HS-5 (cell line): ENCODE data around the gene TVP23A.
"Not testable (repeated sequence)": the region's sequence is repeated elsewhere in the genome, so short reads cannot be mapped to it uniquely, and the experiment has no call there.

Experiments used
- DNase-seq: peaks from one replicate; pipeline ENCODE4 v3.0.0-alpha.2; 2012; ENCODE audit warnings: low read depth

Gene TVP23A

GRCh38 chr16:10745841-10746240, 72.8 kb downstream of the TVP23A start:
- DNase-seq, result no peak

GRCh38 chr16:10744370-10745030, 74.1 kb downstream of the TVP23A start:
- DNase-seq, result no peak

- DNase-seq, result peak; percentile 92
These were observed 74.8 kb downstream of the TVP23A start, which contains the start of gene NUBP1 for GRCh38 chr16:10743610-10744369. TSS of gene NUBP1 (plus strand) at chr16:10743842. CDS start at chr16:10743864, 22 bp downstream.

GRCh38 chr16:10743227-10743609, 75.4 kb downstream of the TVP23A start:
- no peak for DNase-seq

- no peak for DNase-seq
These were observed 76.8 kb downstream of the TVP23A start for GRCh38 chr16:10741844-10742243.

DNA sequence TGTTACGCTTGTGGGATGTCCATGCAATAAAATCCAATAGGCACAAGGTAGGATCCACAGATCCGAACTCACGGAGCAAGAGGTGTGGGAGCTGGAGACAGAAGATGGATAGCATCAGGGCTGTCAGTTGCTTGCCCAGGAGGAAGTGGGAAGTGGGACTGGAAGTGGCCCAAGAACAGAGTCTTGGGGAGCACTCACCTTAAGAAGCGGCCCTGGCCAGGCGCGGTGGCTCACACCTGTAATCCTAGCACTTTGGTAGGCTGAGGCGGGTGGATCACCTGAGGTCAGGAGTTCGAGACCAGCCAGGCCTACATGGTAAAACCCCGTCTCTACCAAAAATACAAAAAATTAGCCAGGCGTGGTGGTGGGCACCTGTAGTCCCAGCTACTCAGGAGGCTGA, 77.3 kb downstream of the TVP23A start:
- not testable (repeated sequence) for DNase-seq

- no peak for DNase-seq
These were observed 77.8 kb downstream of the TVP23A start for GRCh38 chr16:10740845-10741208.

GRCh38 chr16:10740000-10740844, 78.4 kb downstream of the TVP23A start:
- no peak for DNase-seq

GRCh38 chr16:10738231-10739077, 80.1 kb downstream of the TVP23A start:
- peak; percentile 68 for DNase-seq

DNA sequence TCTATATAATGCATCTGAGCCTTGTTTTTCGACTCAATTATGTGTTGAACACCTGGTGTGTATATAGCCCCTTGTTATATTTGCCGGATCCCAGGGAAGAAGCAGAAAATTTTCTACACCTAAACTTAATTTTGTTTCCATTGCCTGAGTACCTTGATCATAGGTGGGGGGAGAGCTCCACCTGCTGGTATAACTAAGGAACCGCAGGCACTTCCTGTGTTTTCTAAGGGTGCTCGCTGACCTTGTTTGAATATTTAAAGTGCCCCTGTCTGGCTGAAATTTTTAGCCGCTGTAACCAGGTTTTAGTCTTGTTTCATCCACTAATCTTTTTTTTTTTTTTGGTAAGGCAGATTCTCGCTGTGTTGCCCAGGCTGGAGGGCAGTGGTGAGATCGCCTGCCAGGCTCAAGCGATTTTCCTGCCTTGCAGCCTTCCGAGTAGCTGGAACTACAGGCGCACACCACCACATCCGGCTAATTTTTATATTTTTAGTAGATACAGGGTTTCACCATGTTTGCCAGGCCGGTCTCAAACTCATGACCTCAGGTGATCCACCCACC, 81.4 kb downstream of the TVP23A start:
- peak; percentile 30 for DNase-seq

DNA sequence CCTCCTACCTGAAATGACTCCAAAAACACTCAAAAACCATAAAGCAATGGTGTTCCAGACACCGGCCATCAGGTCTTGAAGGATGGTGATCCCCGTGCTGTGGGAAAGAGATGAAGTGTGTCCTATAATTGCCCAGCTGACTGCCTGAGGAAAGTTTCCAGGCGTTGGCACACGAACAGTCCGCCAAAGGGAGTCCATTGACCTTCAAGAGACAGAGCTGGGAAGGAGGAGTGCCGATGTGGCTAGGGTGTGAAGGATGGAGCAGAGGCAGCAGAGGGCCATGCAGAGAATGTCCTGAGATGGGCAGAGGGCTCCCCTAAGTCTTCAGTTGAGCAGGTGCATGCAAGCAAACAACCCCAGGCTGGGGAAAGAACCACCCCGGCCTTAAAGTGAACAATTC, 86.8 kb downstream of the TVP23A start:
- no peak for DNase-seq

GRCh38 chr16:10729104-10730048, 89.2 kb downstream of the TVP23A start:
- no peak for DNase-seq

DNA sequence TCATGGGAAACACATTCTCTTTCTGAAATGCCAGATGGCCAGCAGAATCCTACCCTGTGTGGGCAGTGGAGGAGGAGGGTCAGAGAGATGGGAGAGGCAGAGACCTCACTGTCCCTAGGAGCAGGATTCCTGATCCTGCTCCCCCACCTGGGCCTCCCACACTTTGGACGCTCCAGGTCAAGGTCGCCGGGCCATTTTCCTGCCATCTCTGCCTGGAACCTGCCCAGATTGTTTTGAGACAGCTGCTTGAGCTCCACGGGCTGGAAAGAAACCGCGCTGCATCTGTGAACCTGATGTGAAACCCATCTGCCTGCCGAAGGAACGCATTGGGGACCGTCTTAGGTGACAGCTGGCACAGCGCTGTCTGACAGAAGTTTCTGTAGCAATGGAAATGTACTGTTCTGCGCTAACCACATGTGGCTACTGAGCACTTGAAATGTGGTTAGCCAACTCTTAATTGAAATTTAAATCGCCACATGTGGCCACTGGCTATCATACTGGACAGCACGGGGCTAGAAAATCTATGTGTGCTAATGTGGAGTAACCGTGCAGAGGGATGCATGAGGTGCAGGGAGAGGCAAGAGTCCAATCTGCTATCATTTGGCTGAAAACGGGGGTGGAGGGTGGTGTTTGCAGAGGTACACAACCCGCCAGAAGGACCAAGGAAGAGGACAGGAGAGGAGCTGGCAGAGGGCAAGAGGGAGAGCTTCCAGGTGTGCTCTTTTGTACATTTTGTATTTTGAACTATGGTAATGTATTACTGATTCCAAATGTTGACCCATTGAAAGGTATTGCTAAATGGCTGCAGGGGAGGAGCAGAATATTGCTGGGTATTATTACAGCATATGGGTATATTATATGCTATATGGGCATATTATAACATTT, 90.3 kb downstream of the TVP23A start:
- no peak for DNase-seq
